COLO668 (cell line): ENCODE data around the gene RIT2.

Experiments
- DNase-seq: peaks from one replicate; lab custom pipeline; 2025; ENCODE audit not compliant: unreplicated experiment; lab: John Stamatoyannopoulos, UW

The RIT2 gene

GRCh38 chr18:42931491-42931890 lies 184.0 kb downstream of the RIT2 start:
- DNase-seq: no peak

- DNase-seq: no peak
Measured at GRCh38 chr18:42929857-42930256, 185.6 kb downstream of the RIT2 start.

GRCh38 chr18:42929181-42929580 lies 186.3 kb downstream of the RIT2 start:
- no peak for DNase-seq

- no peak for DNase-seq
Measured at GRCh38 chr18:42925036-42925435, 190.4 kb downstream of the RIT2 start.

- no peak for DNase-seq
Measured at GRCh38 chr18:42922363-42922762, 193.1 kb downstream of the RIT2 start.

- no peak for DNase-seq
Measured at GRCh38 chr18:42921226-42921737, 194.2 kb downstream of the RIT2 start.

GRCh38 chr18:42920621-42921020 lies 194.9 kb downstream of the RIT2 start:
- DNase-seq: no peak

- no peak for DNase-seq
Measured at GRCh38 chr18:42915299-42915698, 200.2 kb downstream of the RIT2 start.

- no peak for DNase-seq
Measured at GRCh38 chr18:42914476-42914875, 201.0 kb downstream of the RIT2 start.

- no peak for DNase-seq
Measured at GRCh38 chr18:42909095-42909494, 206.4 kb downstream of the RIT2 start.

GRCh38 chr18:42906761-42907160 lies 208.7 kb downstream of the RIT2 start:
- DNase-seq: no peak

- DNase-seq: no peak
Measured at GRCh38 chr18:42901161-42901560, 214.3 kb downstream of the RIT2 start.

GRCh38 chr18:42893977-42894376 lies 221.5 kb downstream of the RIT2 start:
- DNase-seq: peak; percentile 45

GRCh38 chr18:42892181-42892580 lies 223.3 kb downstream of the RIT2 start:
- DNase-seq: no peak

GRCh38 chr18:42891705-42892104 lies 223.8 kb downstream of the RIT2 start:
- no peak for DNase-seq

- DNase-seq: no peak
Measured at GRCh38 chr18:42883169-42883568, 232.3 kb downstream of the RIT2 start.

- DNase-seq: no peak
Measured at GRCh38 chr18:42882122-42882521, 233.4 kb downstream of the RIT2 start.

- no peak for DNase-seq
Measured at GRCh38 chr18:42872838-42873237, 242.6 kb downstream of the RIT2 start.

- DNase-seq: no peak
Measured at GRCh38 chr18:42864876-42865275, 250.6 kb downstream of the RIT2 start.

- DNase-seq: no peak
Measured at GRCh38 chr18:42861271-42861670, 254.2 kb downstream of the RIT2 start.

GRCh38 chr18:42860548-42860947 lies 254.9 kb downstream of the RIT2 start:
- no peak for DNase-seq

GRCh38 chr18:42860011-42860410 lies 255.5 kb downstream of the RIT2 start:
- no peak for DNase-seq

GRCh38 chr18:42854558-42854957 lies 260.9 kb downstream of the RIT2 start:
- no peak for DNase-seq
